Endothelial cell of umbilical vein (primary cell): ENCODE results near the gene CCER1.

Experiments used
- EZH2 ChIP-seq: IDR thresholded peaks from 2 replicates; pipeline ENCODE4 v1.6.1; 2012; ENCODE audit warnings: borderline replicate concordance, low read depth, mild to moderate bottlenecking, moderate library complexity, low read length, inconsistent platforms; ENCODE audit not compliant: severe bottlenecking
- POLR2A ChIP-seq: IDR thresholded peaks from 2 replicates; pipeline ENCODE4 v1.6.1; 2012; ENCODE audit warnings: low read depth, mild to moderate bottlenecking, control low read depth, low read length
- POLR2AphosphoS5 ChIP-seq: IDR thresholded peaks from 2 replicates; pipeline ENCODE4 v1.6.1; 2012; ENCODE audit warnings: low read depth, mild to moderate bottlenecking, control low read depth, low read length, moderate library complexity; ENCODE audit not compliant: insufficient read depth
- TF ChIP-seq, protein P1 (sequence below), 2 donors: IDR thresholded peaks; 1 replicate in 1 of 2; 2 replicates in 1 of 2; pipeline ENCODE4 v1.5.1; 2011; ENCODE audit warnings: low read length in 2 of 2, mild to moderate bottlenecking in 2 of 2, moderate library complexity in 2 of 2, control low read depth in 1 of 2, inconsistent platforms in 1 of 2, low read depth in 1 of 2; ENCODE audit not compliant: insufficient read depth in 1 of 2; ENCODE audit errors: extremely low read depth in 1 of 2

DNA sequence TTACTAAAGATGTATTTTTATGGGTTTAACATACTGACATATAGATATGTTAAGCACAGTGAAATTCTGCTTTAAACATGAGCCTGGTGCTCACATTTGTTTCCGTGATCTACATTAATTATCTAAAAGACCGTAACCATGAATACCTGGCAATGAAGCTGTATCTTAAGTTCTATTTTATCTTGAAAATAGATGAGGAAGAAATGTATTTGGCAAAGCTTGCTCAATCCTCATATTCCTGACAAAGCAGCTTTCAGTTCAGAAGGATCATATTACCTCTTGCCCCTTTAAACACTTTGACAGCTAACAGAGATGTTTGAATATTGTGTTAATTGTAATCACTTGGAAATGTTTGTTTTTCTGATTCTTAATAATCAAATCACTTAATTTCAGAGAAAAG is 40.0 kb upstream of the CCER1 start:
- TF ChIP-seq EZH2 (no peak), POLR2AphosphoS5 (no peak), POLR2A (no peak)
- TF ChIP-seq, protein P1, sequence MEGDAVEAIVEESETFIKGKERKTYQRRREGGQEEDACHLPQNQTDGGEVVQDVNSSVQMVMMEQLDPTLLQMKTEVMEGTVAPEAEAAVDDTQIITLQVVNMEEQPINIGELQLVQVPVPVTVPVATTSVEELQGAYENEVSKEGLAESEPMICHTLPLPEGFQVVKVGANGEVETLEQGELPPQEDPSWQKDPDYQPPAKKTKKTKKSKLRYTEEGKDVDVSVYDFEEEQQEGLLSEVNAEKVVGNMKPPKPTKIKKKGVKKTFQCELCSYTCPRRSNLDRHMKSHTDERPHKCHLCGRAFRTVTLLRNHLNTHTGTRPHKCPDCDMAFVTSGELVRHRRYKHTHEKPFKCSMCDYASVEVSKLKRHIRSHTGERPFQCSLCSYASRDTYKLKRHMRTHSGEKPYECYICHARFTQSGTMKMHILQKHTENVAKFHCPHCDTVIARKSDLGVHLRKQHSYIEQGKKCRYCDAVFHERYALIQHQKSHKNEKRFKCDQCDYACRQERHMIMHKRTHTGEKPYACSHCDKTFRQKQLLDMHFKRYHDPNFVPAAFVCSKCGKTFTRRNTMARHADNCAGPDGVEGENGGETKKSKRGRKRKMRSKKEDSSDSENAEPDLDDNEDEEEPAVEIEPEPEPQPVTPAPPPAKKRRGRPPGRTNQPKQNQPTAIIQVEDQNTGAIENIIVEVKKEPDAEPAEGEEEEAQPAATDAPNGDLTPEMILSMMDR (IDR thresholded peaks at IDR 0.05; ENCODE audit: extremely low read depth in 1 of 2, insufficient read depth in 1 of 2, low read depth in 1 of 2, low read length in 2 of 2), result no peak
